ENCODE measurements around the gene PLEKHG5. TPM values are rescaled to one million over a fixed set of nuclear protein-coding genes. Genes with fewer than 3 reads are reported as not detected.

PLEKHG5 gene
- total RNA-seq, 1 donor from 2014 or later, result 32.4 TPM

DNA sequence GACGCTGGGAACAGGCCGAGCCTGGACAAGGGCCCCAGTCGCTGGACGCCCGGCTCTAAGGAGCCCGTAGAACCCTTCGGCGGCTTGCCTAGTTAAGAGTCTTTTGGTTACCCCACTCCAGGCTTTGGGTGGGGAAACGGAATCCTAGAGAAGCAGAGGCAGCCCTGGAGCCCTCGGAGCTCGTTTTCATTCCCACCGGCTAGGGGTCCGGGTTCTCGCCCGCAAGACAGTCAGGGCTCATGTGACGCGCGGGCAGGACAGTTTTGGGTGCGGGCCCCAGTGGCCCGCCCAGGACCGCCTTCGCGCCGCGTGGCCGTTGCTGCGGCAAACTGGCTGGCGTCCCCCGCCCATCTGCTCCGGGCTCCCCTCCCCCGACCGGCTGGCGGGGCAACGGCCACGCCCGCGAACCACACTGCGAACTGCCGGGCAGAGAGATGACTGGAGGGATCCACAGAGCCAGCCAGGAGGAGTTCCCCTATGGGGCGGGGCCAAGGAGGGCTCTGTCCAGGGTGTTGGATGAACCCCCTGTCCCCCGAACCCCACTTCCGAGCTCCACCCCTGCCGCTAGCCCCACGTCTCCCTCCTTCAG is 70.9 kb downstream of the PLEKHG5 start:
- peak; percentile 87 for DNase-seq (ENCODE audit: low spot score)
- Mint-ChIP-seq H3K36me3 (ENCODE audit: low read depth) (no peaks in the 10 kb centered on the region), H3K9me3 (ENCODE audit: low read depth) (no peaks in the 10 kb centered on the region), H3K4me3 (ENCODE audit: unreplicated experiment) (no peak overlapping the region), H3K27ac (ENCODE audit: unreplicated experiment) (no peak overlapping the region), H3K4me1 (ENCODE audit: low read depth) (peaks cover 22% of the 10 kb centered on the region), H3K27me3 (ENCODE audit: low read depth) (peaks cover 47% of the 10 kb centered on the region)
- TF ChIP-seq, protein P1, sequence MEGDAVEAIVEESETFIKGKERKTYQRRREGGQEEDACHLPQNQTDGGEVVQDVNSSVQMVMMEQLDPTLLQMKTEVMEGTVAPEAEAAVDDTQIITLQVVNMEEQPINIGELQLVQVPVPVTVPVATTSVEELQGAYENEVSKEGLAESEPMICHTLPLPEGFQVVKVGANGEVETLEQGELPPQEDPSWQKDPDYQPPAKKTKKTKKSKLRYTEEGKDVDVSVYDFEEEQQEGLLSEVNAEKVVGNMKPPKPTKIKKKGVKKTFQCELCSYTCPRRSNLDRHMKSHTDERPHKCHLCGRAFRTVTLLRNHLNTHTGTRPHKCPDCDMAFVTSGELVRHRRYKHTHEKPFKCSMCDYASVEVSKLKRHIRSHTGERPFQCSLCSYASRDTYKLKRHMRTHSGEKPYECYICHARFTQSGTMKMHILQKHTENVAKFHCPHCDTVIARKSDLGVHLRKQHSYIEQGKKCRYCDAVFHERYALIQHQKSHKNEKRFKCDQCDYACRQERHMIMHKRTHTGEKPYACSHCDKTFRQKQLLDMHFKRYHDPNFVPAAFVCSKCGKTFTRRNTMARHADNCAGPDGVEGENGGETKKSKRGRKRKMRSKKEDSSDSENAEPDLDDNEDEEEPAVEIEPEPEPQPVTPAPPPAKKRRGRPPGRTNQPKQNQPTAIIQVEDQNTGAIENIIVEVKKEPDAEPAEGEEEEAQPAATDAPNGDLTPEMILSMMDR (IDR thresholded peaks at IDR 0.05), result no peak

DNA sequence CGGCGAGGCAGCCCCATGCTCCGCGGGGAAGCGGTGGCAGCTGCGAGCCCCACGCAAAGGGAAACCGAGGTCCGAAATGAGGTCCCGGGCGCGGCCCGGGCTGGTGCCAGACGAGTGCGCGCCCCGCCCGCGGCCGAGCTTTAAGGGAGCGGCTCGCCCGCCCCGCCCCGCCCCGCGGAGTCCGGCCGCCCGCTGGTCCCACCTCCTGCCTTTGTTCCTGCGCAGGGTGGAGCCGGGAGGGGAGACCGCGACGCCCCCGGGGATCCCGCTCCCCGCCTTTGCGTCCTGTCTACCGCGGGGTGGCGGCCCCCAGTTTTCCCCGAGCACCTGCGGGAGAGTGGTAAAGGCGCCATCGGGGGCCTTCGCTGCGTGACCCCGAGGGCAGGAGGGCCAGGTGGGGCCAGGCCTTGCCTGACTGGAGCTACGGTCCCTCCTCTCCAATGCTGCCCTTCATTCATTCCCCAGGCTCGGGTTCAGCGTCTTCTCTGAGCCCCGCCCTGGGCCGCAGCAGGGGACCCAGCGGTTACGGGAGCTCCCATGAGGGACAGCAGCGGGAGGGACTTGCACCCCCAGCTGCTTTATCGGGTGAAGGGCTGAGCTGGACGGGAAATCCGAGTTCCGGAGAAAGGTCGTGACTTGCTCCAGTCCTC is 71.5 kb downstream of the PLEKHG5 start, which contains the start of gene HES2:
HES2 (minus strand) TSS at position 116 of the 650 bp plus-strand sequence; CDS start at position 17, 99 bp downstream.
- Mint-ChIP-seq H3K27me3 (ENCODE audit: low read depth) (peaks cover 49% of the 10 kb centered on the region), H3K4me3 (ENCODE audit: unreplicated experiment) (no peak within 1 kb of the TSS), H3K9me3 (ENCODE audit: low read depth) (no peaks in the 10 kb centered on the region), H3K27ac (ENCODE audit: unreplicated experiment) (no peak within 1 kb of the TSS), H3K36me3 (ENCODE audit: low read depth) (no peaks in the 10 kb centered on the region), H3K4me1 (ENCODE audit: low read depth) (peaks cover 26% of the 10 kb centered on the region)
- TF ChIP-seq, protein P1 (IDR thresholded peaks at IDR 0.05), result no peak
- DNase-seq (ENCODE audit: low spot score), result peak; percentile 77

DNA sequence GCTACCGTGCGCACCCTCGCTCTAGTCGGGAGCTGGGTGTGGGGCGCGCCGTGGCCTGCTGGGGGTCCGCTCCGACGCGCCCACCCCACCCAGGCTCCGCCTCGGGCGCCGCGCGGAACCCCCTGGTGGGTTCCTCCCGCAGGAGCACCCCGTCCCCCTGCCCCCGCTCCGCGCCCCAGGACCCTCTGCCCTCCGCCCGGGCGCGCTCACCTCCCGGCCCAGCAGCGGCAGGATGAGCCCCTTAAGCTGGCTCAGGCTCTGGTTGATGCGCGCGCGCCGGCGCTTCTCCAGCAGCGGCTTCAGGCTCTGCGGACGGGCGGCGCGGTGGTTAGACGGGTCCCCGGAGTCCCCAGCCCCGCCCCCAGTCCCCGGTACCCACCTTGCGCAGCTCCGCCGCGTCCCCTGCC is 72.1 kb downstream of the PLEKHG5 start:
- no peak for DNase-seq (ENCODE audit: low spot score)
- Mint-ChIP-seq H3K36me3 (ENCODE audit: low read depth) (no peaks in the 10 kb centered on the region), H3K9me3 (ENCODE audit: low read depth) (no peaks in the 10 kb centered on the region), H3K27me3 (ENCODE audit: low read depth) (peaks cover 54% of the 10 kb centered on the region), H3K27ac (ENCODE audit: unreplicated experiment) (no peak overlapping the region), H3K4me3 (ENCODE audit: unreplicated experiment) (no peak overlapping the region), H3K4me1 (ENCODE audit: low read depth) (peaks cover 30% of the 10 kb centered on the region)
- TF ChIP-seq, protein P1 (IDR thresholded peaks at IDR 0.05), result no peak

DNA sequence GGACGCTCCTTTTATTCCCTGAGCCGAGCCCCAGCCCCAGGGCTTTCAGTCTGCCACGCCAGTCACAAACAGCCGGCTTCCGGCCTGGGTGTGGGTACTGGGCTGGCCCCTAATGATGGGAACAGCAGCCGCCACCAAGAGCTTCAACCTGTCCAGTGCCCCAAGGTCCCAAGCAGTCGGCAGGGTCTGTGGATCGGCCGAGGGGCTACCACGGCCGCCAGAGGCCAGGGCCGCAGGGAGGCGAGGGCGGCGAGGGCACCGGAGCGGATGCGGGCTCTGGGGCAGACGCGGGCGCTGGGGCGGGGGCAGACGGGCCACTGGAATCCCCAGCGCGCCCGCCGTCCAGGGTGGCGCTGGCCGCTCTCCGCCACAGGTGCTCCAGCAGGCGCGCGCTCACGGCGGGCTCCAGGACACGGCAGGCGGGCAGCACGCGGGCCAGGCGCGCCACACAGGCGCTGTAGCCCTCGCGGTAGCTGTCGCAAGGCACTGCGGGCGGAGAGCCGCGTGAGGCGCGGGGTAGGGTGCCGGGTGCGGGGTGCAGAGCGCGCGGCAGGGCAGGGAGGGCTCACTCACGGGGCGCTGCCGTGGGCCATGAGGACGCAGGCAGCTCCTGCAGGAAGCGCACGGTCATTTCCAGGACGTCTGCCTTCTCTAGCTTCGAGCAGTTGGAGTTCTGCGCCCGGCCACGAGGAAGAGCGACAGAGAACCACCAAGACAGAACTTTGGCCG is 72.6 kb downstream of the PLEKHG5 start:
- Mint-ChIP-seq H3K4me1 (ENCODE audit: low read depth) (peaks cover 27% of the 10 kb centered on the region), H3K9me3 (ENCODE audit: low read depth) (no peaks in the 10 kb centered on the region), H3K27ac (ENCODE audit: unreplicated experiment) (no peak overlapping the region), H3K4me3 (ENCODE audit: unreplicated experiment) (no peak overlapping the region), H3K27me3 (ENCODE audit: low read depth) (peaks cover 51% of the 10 kb centered on the region), H3K36me3 (ENCODE audit: low read depth) (no peaks in the 10 kb centered on the region)
- TF ChIP-seq, protein P1 (IDR thresholded peaks at IDR 0.05), result no peak
- DNase-seq (ENCODE audit: low spot score), result peak; percentile 77

DNA sequence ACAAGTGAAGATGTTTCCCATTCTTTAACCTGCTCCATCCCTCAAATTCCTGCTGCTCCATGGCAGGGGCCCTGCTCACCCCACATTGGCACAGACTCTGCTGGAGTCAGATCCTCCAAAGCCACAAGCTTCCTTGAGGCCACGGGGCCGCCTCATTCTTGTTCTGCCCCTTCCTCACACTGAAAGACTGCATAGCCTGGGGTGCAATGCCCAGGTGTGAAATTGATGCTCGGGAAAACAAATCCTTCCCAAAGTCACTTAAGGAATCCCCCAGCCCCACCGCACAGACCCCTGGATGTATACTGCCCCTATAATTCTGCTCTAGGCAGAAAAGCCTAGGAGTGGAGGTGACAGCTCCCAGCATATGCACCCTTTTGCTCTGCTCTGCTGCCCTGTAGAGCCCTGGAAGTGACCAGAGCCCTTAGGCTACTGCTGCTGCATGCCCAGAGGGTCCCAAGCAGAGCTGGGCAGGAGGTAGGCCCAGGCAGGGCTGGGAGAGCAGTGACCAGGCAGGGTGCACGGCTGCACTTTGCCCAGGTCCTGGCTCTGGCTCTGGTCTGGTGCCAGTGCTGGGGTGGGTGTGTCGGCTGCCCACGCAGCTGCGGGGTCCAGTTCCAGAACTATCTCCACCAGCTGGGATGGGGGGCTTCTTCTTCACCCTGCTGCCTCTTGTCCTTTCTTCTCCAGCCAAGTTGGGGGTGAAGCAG is 73.4 kb downstream of the PLEKHG5 start:
- peaks cover 20% of the 10 kb centered on the region for H3K4me1 Mint-ChIP-seq (ENCODE audit: low read depth)
- H3K27ac Mint-ChIP-seq (ENCODE audit: unreplicated experiment), result no peak overlapping the region
- no peaks in the 10 kb centered on the region for H3K36me3 Mint-ChIP-seq (ENCODE audit: low read depth)
- H3K4me3 Mint-ChIP-seq (ENCODE audit: unreplicated experiment), result no peak overlapping the region
- TF ChIP-seq, protein P1 (IDR thresholded peaks at IDR 0.05), result no peak
- H3K9me3 Mint-ChIP-seq (ENCODE audit: low read depth), result no peaks in the 10 kb centered on the region
- H3K27me3 Mint-ChIP-seq (ENCODE audit: low read depth), result peaks cover 48% of the 10 kb centered on the region
- DNase-seq (ENCODE audit: low spot score), result no peak

All from chondrocyte (in vitro differentiated cells).